AG04450 (cell line): Measurements from ENCODE around the gene CALR. TPM values are rescaled to one million over a fixed set of nuclear protein-coding genes. Genes with fewer than 3 reads are reported as not detected.

Source experiments
- CTCF ChIA-PET: fragments of 300-600, 350-600 bp; formaldehyde crosslinking; extraction: SDS; loops from one replicate; lab custom pipeline; 2022; ENCODE audit warnings: antibody characterized with exemption, inconsistent platforms; lab: Charles Lee
- POLR2A ChIA-PET: fragments of 350-600 bp; formaldehyde crosslinking; extraction: SDS; loops from one replicate; lab custom pipeline; 2021; ENCODE audit warnings: antibody characterized with exemption, inconsistent platforms; lab: Yijun Ruan, JAX
- DNase-seq: peaks from one replicate; pipeline ENCODE4 v3.0.0-alpha.2; 2011; ENCODE audit warnings: low read depth, low spot score
- H3K27ac ChIP-seq: one replicate; pipeline ENCODE4 v1.5.1; 2012; ENCODE audit warnings: low read depth, low read length, control low read depth
- H3K27me3 ChIP-seq: one replicate; pipeline ENCODE4 v1.6.0; 2012; ENCODE audit warnings: low read length; ENCODE audit not compliant: control insufficient read depth, insufficient read depth
- H3K4me3 ChIP-seq: 2 replicates; pipeline ENCODE4 v1.5.1; 2011; ENCODE audit warnings: mild to moderate bottlenecking, low read depth, low read length, control low read depth
- H3K9me3 ChIP-seq: 2 replicates; pipeline ENCODE4 v1.5.1; 2012; ENCODE audit warnings: low read length; ENCODE audit not compliant: control insufficient read depth, insufficient read depth
- CTCF ChIP-seq: IDR thresholded peaks from 2 replicates; pipeline ENCODE4 v1.5.1; 2011; ENCODE audit warnings: low read depth, low read length, control low read depth, inconsistent platforms
- polyA plus RNA-seq: library from polyadenylated mRNA; depleted of rRNA; stranded (reverse); fragments of >200 nt; gene quantifications from 2 replicates; pipeline ENCODE4 v1.2.3, GENCODE V29; 2011

Gene CALR
- polyA plus RNA-seq, 1 experiment = 1,650 TPM

GRCh38 chr19:12979974-12980373 lies 41.6 kb downstream of the CALR start:
- POLR2A ChIA-PET = no interaction called here

GRCh38 chr19:12982648-12983047 lies 44.2 kb downstream of the CALR start:
- ChIA-PET POLR2A (no interaction called here), CTCF (interaction anchor here (0.6 to 4.9 kb wide), 10 partner anchors 10 to 280 kb away, joined by 3 to 69 read pairs (median 5); no protein-coding TSS in a partner anchor)
- Histone ChIP-seq H3K4me3 (no peak overlapping the region), H3K27ac (no peak overlapping the region), H3K27me3 (no peaks in the 10 kb centered on the region), H3K9me3 (no peaks in the 10 kb centered on the region)
- DNase-seq = no peak
- TF ChIP-seq CTCF = no peak

More at GRCh38 chr19:12979974-12980373, 41.6 kb downstream of the CALR start:
- Histone ChIP-seq H3K27me3 (no peaks in the 10 kb centered on the region), H3K4me3 (no peak overlapping the region), H3K27ac (no peak overlapping the region), H3K9me3 (no peaks in the 10 kb centered on the region)
- CTCF ChIA-PET = interaction anchor here (1.1 to 6.7 kb wide), 4 partner anchors 15 to 283 kb away, joined by 4 to 150 read pairs (median 76); no protein-coding TSS in a partner anchor
- no peak for TF ChIP-seq CTCF
- no peak for DNase-seq

- peak overlapping the region; percentile 50 for H3K4me3 ChIP-seq
- no peak overlapping the region for H3K27ac ChIP-seq
- no peaks in the 10 kb centered on the region; the same call in 1 of the 2 replicates for H3K9me3 ChIP-seq
- TF ChIP-seq CTCF = no peak
- no peaks in the 10 kb centered on the region for H3K27me3 ChIP-seq
- DNase-seq = no peak
- POLR2A ChIA-PET = no interaction called here
- CTCF ChIA-PET = interaction anchor here (0.6 to 4.9 kb wide), 13 partner anchors 11 to 280 kb away, joined by 3 to 69 read pairs (median 5); no protein-coding TSS in a partner anchor
Measured at GRCh38 chr19:12983091-12983490, 44.7 kb downstream of the CALR start.

- H3K27me3 ChIP-seq = no peaks in the 10 kb centered on the region
- no peak overlapping the region for H3K27ac ChIP-seq
- ChIA-PET CTCF (interaction anchor here (0.5 to 4.9 kb wide), 18 partner anchors 10 to 298 kb away, joined by 3 to 69 read pairs (median 5); no protein-coding TSS in a partner anchor), POLR2A (interaction anchor here (0.6 kb wide), 1 partner anchor 77 kb away, joined by 4 read pairs; no protein-coding TSS in a partner anchor)
- H3K9me3 ChIP-seq = no peaks in the 10 kb centered on the region; the same call in 1 of the 2 replicates
- peak; percentile 30 for DNase-seq
- peak; percentile 76 for TF ChIP-seq CTCF
- peak overlapping the region; percentile 50 for H3K4me3 ChIP-seq
Measured at GRCh38 chr19:12983542-12984142, 45.2 kb downstream of the CALR start.

GRCh38 chr19:12984143-12984627 lies 45.8 kb downstream of the CALR start:
- no peak overlapping the region for H3K4me3 ChIP-seq
- POLR2A ChIA-PET = interaction anchor here (0.6 kb wide), 1 partner anchor 77 kb away, joined by 4 read pairs; no protein-coding TSS in a partner anchor
- CTCF ChIA-PET = interaction anchor here (0.5 to 4.9 kb wide), 16 partner anchors 10 to 297 kb away, joined by 3 to 69 read pairs (median 5); no protein-coding TSS in a partner anchor

More at GRCh38 chr19:12984143-12984627, 45.8 kb downstream of the CALR start:
- H3K27ac ChIP-seq = no peak overlapping the region
- no peak for DNase-seq
- H3K9me3 ChIP-seq = peaks cover 3% of the 10 kb centered on the region; the same call in 1 of the 2 replicates
- H3K27me3 ChIP-seq = no peaks in the 10 kb centered on the region
- TF ChIP-seq CTCF = no peak
